HG03060 (cell line): ENCODE measurements around the gene SLC41A3.
"Not testable (repeated sequence)": the region's sequence is repeated elsewhere in the genome, so short reads cannot be mapped to it uniquely, and the experiment has no call there.

Experiments
- ATAC-seq: cut with Tn5 transposase; IDR thresholded peaks from one replicate; pipeline ENCODE4 v1.9.1; 2021; ENCODE audit warnings: low read depth, moderate number of reproducible peaks; ENCODE audit not compliant: unreplicated experiment

Gene SLC41A3

DNA sequence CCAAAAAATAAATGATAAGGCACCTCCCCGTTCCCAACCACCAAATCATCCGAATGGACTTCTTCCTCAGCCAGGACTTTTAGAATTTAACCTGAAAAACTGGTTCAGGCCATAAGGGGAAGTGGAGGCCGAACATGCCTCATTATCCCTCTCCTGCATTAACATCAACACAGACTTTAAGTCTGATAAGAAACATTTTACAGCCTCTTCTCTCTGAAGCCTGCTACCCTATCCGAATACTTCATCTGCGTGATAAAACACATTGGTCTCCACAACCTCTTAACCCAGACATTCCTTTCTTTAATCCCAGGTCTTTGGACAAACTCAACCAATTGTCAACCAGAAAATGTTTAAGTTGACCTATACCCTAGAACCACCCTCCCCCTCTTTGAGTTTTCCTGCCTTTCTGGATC is 850 bp upstream of the SLC41A3 start:
- no peak for ATAC-seq

DNA sequence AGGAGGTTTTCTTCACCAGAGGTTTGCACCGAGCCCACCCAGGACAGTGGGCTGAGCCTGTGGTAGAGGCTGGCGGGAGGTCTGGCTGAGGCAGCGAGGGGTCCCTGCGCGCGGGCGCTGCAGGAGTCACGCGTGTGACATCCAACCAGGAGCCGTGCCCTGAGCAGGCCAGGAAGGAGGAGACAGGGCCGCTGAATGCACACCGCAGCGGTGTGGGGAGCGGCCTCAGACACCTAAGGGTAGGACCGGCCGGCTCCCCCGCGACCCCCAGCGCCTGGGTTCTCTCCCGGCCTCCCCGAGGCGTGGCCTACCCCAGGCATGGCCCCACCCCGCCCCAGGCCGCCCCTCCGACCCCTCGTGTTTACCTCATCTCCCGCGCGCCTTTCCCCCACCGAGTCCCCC is 412 bp downstream of the SLC41A3 start:
- no peak for ATAC-seq

DNA sequence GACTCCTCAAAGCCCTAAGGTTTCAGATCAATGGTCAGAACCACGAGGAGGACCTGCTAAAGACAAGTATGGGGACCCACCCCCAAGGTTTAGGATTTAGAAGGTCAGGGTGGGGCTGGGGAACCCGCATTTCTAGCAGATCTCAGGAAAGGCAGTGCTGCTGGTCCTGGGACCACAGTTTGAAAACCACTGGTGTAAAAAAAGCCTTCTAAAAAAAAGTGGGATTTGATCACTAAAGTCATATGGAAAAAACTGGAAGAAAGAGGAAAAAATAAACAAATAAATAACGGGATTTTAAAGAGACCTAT is 832 bp downstream of the SLC41A3 start:
- ATAC-seq, result no peak

DNA sequence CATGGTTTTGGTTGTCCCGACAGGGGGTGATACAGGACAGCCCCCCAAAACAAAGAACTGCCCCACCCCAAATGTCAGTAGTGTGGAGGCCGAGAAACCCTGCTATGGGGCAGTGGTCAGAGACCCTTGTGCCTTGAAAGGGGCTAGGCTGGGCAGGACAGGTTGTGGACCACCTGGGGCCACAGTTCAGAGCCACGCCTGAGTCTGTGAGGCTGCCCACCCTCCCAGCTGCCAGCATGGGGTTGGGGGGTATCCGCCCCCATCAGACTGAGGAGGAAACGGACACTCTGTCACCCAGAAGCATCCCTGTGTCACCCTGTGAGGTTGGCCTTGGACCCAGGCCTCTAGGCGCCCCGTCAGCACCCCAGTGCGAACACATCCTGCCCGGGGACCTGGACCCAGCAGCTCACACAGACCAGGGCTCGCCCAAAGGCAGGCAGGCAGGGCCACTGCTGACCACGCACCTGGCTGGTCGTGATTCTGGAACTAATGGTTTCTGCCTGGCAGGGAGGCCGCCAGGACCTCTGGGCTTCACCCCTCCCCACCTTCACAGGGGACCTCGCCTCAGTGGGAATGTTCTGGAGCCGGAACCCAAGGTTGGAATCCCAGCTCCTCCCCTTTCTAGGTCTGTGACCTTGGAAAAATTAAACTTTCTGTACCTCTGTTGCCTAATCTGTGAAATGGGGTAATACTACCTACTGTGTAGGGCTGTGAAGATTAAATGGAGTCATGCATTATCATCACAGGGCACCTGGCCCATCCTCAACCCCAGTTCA is 1.4 kb downstream of the SLC41A3 start:
- ATAC-seq, result no peak

DNA sequence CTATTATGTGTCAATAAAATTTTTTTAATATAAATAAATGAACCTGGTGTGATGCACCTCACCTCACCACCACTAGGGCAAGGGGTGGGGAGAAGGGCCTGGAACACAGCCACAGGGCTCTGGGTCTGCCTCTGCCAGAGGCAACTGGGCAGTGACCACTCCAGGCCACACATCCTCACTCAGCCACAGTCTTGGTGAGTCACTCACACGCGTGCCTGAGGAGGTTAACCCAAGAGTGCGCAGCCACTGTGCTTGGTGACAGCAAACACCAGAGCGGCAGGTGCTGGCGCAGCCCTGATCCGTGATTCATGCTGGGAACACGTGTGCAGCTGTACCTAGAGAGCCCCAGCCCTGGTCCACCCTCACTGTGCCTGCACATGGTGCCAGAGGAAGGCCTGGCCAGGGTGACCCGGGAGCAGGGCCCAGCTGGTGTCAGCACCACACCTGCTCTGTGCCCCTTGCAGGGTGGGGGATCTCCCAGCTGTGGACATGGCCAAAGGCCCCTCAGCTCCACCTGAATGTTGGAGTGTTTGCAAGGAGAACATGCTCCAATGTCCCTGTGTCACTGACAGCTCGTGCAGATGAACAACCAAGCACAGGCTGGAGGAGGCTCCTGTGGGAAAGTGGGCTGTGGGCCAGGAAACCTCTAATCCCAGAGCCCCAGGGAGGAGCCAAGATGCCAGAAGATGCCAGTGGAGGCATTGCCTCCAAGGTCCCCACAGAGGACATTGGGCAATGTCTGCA is 2.1 kb downstream of the SLC41A3 start:
- no peak for ATAC-seq

DNA sequence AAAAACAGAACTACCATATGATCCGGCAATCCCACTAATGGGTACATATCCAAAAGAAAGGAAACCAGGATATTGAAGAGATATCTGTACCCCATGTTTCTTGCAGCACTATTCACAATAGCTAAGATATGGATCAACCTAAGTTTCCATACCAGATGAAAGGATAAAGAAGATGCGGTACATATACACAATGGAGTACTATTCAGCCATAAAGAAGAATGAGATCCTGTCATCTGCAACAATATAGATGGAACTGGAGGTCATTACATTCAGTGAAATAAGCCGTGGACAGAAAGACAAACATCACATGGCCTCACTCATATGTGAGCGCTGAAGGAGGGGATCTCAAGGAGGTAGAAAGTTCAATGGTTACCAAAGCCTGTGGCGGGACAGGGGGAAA is 3.0 kb downstream of the SLC41A3 start:
- ATAC-seq, result no peak

DNA sequence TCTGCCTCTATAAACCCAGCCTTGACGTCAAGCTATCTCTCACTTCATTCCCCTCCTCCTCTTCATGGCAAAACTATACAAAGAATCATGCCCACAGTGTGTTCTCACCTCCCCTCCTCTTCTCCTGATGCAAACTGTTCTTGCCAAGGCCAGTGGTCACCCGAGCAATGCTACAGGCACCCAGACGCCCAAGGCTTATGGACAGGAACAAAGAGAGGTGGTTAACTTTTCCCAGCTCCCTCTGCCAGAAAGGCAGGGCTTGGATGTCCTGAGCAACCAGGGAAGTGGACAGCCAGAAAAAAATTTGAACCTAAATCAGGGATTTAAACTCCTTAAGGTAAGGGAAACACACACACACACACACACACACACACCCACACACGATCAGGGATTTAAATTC is 5.1 kb downstream of the SLC41A3 start:
- ATAC-seq, result no peak

DNA sequence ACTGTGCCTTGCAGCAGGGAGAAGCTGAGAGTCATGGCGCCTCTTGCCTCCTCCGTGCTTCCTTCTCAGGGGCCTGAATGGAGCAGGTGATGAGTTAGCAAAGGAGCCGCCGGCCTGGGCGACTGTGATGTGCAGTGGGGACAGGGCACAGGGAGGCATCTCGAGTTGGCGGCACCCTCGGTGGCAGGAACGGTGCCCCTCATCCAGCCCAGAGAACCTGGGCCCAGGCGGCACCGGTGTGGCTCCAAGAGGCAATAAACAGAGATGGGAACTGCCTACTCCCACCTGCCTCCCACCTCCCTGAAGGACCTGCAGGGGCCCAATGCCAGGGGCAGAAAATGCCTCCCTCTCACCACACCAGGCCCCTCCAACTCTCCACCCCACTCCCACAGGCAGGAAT is 6.2 kb downstream of the SLC41A3 start:
- no peak for ATAC-seq

DNA sequence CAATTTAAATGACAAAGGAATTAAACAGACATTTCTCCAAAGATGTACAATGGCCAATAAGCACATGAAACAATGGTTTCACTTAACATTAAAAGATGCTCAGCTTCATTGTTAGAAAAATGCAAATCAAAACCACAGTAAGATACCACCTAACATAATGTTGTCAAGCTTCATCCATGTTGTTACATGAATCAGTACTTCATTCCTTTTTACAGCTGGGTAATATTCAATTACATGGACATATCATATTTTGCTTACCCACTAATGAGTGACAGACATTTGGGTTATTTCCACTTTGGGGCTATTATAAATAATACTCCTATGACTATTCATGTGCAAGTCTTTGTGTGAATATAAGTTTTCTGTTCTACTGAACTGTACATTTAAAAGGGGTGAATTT is 7.8 kb downstream of the SLC41A3 start:
- no peak for ATAC-seq

DNA sequence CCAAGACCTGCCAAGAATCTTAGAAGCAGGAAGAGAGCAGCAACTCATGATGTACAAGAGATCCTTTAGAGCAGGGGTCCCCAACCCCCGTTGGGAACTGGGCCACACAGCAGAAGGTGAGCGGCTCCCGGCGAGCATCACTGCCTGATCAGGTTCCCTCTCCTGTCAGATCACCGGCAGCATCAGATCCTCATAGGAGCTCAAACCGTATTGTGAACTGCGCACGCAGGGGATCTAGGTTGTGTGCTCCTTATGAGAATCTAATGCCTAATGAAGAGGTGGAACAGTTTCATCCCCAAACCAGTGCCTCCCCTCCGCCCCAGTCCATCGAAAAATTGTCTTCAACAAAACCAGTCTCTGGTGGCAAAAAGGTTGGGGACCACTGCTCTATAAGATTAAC is 13.8 kb downstream of the SLC41A3 start:
- no peak for ATAC-seq

DNA sequence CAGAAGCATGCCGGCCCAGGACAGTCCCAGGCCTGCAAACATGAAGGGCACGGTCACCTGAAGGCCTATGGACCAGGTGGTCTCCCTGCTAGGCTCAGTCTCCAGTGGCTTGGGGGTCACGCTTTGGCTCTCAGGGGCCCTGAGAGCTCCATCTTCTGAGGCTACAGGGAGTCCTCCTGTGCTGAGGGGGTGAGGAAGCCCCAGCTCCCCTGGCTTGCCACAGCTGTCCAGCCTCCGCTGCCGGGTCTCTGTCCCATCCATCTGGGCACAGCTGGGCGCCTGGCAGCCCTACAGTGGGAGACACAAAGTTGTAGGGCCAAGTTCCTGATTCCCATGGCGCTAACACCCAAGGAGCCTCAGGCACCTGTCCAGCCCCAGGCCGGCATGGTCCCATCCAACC is 16.0 kb downstream of the SLC41A3 start:
- ATAC-seq, result no peak

DNA sequence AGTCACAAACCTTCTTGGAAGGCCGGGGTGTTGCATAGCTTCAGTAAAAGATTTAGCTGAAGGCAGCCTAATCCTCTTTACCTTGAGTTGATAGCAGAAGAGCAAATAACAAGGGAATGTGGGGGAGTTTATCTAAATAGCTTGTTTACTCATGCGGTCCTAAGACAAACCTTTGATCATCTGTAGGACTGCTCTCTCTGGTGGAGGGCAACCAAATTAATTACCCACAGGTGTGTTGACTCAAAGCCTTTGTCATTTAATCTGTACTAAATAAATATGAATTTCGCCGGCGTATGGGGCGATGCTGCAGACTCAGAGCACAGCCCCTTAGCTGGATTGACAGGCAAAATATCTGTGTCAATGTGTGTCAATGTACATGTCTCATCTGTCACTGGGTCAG is 17.2 kb downstream of the SLC41A3 start:
- not testable (repeated sequence) for ATAC-seq

DNA sequence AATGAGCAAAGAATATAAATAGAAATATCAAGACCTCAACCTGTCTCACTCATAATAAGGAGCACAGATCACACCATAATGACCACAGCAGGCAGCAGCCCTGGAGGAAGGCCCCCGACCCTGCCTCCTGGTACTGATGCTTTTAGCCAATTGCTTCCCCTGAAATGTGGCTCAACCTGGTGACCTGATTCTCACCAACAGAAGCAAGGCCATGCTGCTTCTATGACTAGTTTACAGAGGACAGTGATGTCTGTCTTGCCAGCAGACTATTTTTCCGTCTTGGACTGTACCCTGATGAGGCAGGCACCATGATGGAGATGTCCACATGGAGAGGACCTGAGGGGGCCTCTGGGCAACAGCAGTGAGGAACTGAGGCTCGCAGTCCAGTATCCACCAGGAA is 18.0 kb downstream of the SLC41A3 start:
- no peak for ATAC-seq

DNA sequence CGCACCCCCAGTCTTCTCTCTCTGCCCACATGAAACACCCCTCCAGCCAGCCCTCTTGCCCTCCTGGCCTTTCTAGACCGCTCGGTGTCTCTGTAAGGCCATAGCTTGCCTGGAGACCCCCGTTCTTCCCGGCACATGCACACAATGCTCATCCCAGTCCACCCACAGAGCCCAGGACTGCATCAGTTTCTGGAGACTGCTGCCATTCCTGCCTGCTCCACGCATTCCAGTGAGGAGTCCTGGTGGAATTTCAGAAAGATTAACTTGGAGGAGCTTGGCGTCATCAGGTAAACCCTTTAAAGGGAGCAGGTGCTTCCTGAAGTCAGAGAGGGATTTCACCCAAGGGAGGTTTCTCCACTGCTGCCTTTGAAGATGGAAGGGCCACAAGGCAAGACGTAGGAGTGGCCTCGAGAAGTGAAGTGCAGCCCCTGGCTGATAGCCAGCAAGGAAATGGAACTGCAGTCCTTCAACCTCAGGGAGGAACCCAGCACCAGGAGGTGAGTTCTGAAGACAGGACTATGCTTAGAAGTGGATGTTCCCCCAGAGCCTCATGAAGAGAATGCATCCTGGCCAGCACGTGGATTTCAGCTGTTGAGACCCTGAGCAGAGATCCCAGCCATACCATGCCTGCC is 19.2 kb downstream of the SLC41A3 start:
- ATAC-seq, result no peak

DNA sequence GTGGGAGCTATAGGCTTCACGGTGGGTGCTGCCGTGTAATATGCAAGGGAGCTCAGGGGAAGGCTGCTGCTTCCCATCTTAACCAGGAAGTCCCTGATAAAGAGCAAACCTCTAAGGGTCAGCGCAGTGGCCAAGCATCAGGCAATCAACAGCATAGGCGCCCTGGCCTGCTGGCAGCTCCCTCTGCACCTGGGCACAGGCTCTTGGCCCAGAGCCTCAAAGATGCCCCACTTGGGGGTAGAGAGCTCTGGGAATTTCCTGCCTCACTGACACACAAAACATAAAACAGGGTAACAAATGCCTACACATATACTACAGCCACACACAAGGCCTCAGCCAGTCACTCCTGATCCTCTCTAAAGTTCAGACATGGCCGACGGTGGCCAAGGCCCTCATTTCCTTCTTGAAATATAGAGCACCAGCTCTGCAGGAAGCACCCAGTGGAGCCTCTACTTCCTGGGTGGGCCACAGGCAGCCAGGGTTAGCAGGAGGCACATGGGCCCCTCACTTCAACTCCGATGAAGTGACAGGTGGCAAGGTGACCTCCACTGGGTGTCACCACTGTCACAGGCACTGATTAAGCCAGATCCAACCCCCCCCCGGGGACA is 20.5 kb downstream of the SLC41A3 start:
- no peak for ATAC-seq

DNA sequence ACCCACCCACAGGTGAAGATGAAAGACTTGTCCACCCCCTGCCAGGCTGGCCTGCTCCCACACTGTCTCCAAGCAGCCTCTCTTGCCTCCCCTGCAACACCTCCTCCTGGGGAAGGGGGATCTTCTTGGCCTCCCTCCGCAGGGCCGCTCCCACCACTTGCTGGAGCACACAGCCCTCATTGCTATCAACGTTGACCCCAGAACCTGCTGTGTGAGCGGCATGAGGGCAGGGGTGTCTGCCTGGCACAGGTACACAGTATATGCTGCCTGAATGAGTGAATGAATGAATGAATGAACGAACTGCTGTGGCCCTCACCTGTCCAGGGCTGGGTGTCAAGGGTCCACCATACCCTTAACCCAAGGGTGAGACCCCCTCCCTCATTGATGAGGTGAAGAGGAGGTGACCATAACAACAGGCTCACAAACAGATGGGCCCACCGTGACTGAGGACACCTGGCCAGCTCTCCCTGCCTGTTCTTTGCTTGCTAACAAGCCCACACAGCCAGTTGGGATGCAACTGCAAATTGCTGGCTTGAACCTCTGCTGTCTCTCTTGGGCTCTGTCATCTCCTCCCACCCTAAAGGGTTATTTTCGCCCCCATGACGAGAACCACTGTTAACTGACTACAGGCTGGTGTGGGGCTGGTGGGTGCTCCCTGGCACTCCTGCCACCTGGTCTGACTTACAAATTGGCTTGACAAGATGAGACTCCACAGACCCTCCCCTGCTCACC is 22.5 kb downstream of the SLC41A3 start:
- no peak for ATAC-seq

DNA sequence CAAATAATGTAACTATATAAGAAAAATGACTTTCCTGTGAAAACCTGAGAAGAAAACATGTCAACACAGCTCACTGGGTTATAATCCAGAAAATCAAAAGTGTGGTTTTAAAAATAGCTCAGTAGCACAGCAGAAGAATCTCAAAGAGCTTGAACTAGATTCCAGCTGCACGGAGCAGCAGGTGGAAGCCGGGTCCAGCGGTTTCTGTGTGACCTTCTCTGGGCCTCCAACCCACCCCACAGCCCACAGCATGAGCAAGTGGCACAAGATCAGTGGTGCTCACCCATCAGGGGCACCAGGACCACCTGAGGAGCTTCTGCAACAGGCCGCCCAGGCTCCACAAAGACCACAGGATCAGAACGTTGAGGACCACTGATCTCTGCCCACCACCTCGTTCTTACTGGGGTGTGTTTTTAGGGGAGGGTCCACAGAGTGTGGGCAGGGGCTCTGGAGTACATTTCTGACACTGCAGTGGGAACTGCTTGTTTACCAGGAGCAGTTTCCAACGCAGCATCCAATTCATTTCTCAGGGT is 23.2 kb downstream of the SLC41A3 start:
- ATAC-seq, result no peak

DNA sequence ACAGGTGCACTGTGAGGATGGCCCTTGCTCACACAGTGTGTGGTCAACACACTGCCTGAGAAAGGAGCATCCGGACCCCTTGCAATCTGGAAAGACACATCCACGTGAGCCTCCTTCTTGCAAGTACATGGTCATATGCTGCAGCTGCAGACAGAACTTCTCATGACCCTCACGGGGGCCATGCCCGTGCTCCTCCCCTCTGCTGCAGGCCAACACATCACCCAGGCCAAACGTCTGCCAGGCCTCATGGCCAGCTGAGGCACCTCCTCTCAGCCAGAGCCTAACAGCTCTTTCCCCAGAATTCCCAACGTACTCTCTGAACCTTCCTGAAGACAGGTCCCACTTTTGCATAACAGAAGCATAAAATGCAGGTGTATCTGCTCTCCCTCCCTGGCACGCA is 25.3 kb downstream of the SLC41A3 start:
- ATAC-seq, result no peak

DNA sequence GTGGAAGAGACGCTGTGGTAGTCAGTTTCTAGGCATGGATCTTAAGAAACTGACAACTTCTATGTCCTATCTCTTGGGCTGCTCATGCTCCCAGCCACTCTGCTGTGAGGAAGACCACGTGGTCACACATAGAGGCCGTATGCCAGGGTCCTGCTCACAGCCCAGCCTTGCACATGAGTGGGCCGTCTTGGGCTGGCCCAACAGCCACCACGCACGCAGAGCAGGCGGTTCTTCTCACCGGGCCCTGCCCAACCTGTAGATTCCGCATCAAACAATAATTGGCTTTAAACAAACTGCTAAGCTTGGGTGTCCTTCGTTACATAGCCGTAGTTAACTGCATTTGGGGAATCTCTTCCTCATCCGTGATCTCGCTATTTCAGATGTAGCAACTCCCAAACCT is 26.0 kb downstream of the SLC41A3 start:
- ATAC-seq, result no peak

DNA sequence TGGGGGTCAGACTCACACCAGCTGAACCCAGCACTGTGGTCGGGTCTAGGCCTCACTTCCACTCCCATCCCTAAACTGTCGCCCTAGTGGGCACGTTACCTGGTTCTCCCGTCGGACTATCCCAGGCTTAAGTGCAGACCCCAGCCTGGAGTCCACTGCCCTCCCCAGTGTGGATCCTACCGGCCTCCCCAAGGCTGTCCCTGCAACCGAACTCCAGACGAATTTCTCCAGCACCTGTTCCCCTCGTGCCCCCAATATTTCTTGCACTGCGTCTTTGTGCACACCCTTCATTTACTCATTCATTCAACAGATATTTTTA is 26.5 kb downstream of the SLC41A3 start:
- no peak for ATAC-seq
